Esophagus squamous epithelium (tissue), 4 donors: ENCODE measurements around the gene KANK4.

Source experiments
- POLR2A ChIP-seq, 4 donors: fragments of 450-650 bp; IDR thresholded peaks; one replicate each; pipeline ENCODE4 v1.6.1; 2017; ENCODE audit warnings: antibody characterized with exemption in 4 of 4, mild to moderate bottlenecking in 4 of 4, moderate library complexity in 3 of 4
- TF ChIP-seq, protein P1 (sequence below), 6 experiments: fragments of 450-650 bp in 4 of 6; fragments of 200-600 bp in 2 of 6; sonication (generic) in 2 of 6; IDR thresholded peaks; one replicate each; pipeline ENCODE4 v1.5.1; 2016 to 2019; ENCODE audit warnings: antibody characterized with exemption in 6 of 6, mild to moderate bottlenecking in 4 of 6, moderate library complexity in 4 of 6

DNA sequence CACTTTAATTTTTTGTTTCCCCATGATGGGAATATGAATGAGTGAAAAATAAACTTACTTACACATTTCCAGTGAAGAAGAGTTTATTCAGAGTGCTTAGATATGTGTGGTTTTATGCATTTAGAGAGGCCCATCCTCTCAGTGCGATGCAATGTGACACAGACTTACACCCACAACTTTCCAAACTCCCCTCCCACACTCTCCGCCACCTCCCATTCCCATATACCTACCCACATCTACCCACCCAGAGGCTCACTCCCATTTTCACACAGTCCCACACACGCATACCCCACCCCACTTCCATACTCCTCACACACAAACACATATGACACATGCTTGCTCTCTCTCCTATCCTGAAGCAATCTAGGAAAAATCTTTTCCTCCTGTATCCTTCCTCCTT is 21.9 kb upstream of the KANK4 start:
- TF ChIP-seq, protein P1, sequence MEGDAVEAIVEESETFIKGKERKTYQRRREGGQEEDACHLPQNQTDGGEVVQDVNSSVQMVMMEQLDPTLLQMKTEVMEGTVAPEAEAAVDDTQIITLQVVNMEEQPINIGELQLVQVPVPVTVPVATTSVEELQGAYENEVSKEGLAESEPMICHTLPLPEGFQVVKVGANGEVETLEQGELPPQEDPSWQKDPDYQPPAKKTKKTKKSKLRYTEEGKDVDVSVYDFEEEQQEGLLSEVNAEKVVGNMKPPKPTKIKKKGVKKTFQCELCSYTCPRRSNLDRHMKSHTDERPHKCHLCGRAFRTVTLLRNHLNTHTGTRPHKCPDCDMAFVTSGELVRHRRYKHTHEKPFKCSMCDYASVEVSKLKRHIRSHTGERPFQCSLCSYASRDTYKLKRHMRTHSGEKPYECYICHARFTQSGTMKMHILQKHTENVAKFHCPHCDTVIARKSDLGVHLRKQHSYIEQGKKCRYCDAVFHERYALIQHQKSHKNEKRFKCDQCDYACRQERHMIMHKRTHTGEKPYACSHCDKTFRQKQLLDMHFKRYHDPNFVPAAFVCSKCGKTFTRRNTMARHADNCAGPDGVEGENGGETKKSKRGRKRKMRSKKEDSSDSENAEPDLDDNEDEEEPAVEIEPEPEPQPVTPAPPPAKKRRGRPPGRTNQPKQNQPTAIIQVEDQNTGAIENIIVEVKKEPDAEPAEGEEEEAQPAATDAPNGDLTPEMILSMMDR (IDR thresholded peaks at IDR 0.05), result no peak
- no peak for TF ChIP-seq POLR2A (IDR thresholded peaks at IDR 0.05)
